GM13976 (cell line): ENCODE results near the gene GCSH.

Experiments used
- DNase-seq: peaks from one replicate; pipeline ENCODE4 v3.0.0; 2012; ENCODE audit warnings: low spot score
- CTCF ChIP-seq: IDR thresholded peaks from 2 replicates; pipeline ENCODE4 v1.5.1; 2012; ENCODE audit warnings: borderline replicate concordance, mild to moderate bottlenecking; ENCODE audit not compliant: insufficient read depth; ENCODE audit errors: extremely low read depth, missing control alignments, control extremely low read depth
- in situ Hi-C: fragments of 300-500 bp; cut with MboI; formaldehyde crosslinking; loops from one replicate; pipeline ENCODE4 v1.12.0; 2022; ENCODE audit warnings: low sequenced_read_pairs, mixed read lengths, inconsistent platforms; ENCODE audit not compliant: unreplicated experiment

GCSH gene

GRCh38 chr16:81095953-81096714, at the start of gene GCSH:
GCSH (minus strand) TSS chr16:81096395; CDS start chr16:81096278, 117 bp downstream.
- DNase-seq: peak; percentile 98
- in situ Hi-C loops: no loop called here
- no peak for TF ChIP-seq CTCF

- TF ChIP-seq CTCF: no peak
- no peak for DNase-seq
- in situ Hi-C loops: no loop called here
Observed at GRCh38 chr16:81143921-81144471, 47.8 kb upstream of the GCSH start.

GRCh38 chr16:81142864-81143263, 46.7 kb upstream of the GCSH start:
- in situ Hi-C loops: no loop called here
- DNase-seq: no peak
- no peak for TF ChIP-seq CTCF

GRCh38 chr16:81140930-81141780, 45.0 kb upstream of the GCSH start:
- DNase-seq: no peak
- in situ Hi-C loops: no loop called here
- no peak for TF ChIP-seq CTCF

- no peak for DNase-seq
- no peak for TF ChIP-seq CTCF
- in situ Hi-C loops: no loop called here
Observed at GRCh38 chr16:81138831-81139557, 42.8 kb upstream of the GCSH start.

GRCh38 chr16:81137754-81138153, 41.6 kb upstream of the GCSH start:
- no peak for DNase-seq
- in situ Hi-C loops: no loop called here
- no peak for TF ChIP-seq CTCF
